Left lung (tissue), 10 donors: ENCODE data around the gene CMPK1. TPM values are rescaled to one million over a fixed set of nuclear protein-coding genes. Genes with fewer than 3 reads are reported as not detected.

ENCODE experiments used
- ATAC-seq: fragments of 200-7000 bp; cut with Tn5 transposase; one replicate; pipeline ENCODE4 v1.9.1; 2020; ENCODE audit warnings: moderate library complexity
- DNase-seq, 4 donors: peaks; one replicate each; pipeline ENCODE4 v3.0.0-alpha.2; 2013 to 2020
- H3K27ac ChIP-seq, 2 donors: fragments of 200-600 bp; sonication (generic) in 1 of 2; one replicate each; pipeline versions ENCODE4 v1.5.0 to v1.8.0; 2020 to 2021
- H3K27me3 ChIP-seq, 2 donors: fragments of 200-600 bp; sonication (generic) in 1 of 2; one replicate each; pipeline versions ENCODE4 v1.5.0 to v1.8.0; 2020 to 2021
- H3K36me3 ChIP-seq, 2 donors: fragments of 200-600 bp; sonication (generic) in 1 of 2; one replicate each; pipeline versions ENCODE4 v1.5.0 to v1.8.0; 2020 to 2021
- H3K4me1 ChIP-seq, 2 donors: fragments of 200-600 bp; one replicate each; pipeline ENCODE4 v1.8.0; 2021
- H3K4me3 ChIP-seq, 2 donors: fragments of 200-600 bp; sonication (generic) in 1 of 2; one replicate each; pipeline versions ENCODE4 v1.5.0 to v1.8.0; 2020 to 2021; ENCODE audit warnings: mild to moderate bottlenecking in 1 of 2
- H3K9me3 ChIP-seq, 2 donors: fragments of 200-600 bp; sonication (generic) in 1 of 2; one replicate each; pipeline versions ENCODE4 v1.5.0 to v1.8.0; 2020 to 2021
- intact Hi-C, 2 donors: fragments of 100-400 bp; cut with DNase I; formaldehyde crosslinking; loops; one replicate each; pipeline versions ENCODE4 v1.11.2 to v1.14.2; 2022
- polyA plus RNA-seq, 6 donors: library from polyadenylated mRNA; unstranded; fragments of 120-200 nt; gene quantifications; one replicate each; pipeline ENCODE4 v1.2.1, GENCODE V29; 2013; ENCODE audit not compliant: insufficient read length in 6 of 6
- total RNA-seq, 2 donors: library from RNA; stranded (reverse); fragmentation: NEBNext Ultra II Directional; extraction: Animal tissue kit (Norgen Biotek cat#: 25700); gene quantifications; one replicate each; pipeline ENCODE4 v1.2.1, GENCODE V29; 2021
- TF ChIP-seq, protein P1 (sequence below), 2 donors: fragments of 200-600 bp; sonication (generic) in 1 of 2; IDR thresholded peaks; one replicate each; pipeline versions ENCODE4 v1.5.0 to v1.8.0; 2021; ENCODE audit warnings: antibody characterized with exemption in 2 of 2
- donor health status: DM: no; HTN: yes; CAD: no.
- donor health status: DM: no; HTN: no; CAD: no.

The CMPK1 gene
- total and polyA plus RNA-seq, 8 donors = 76.2 to 128 (median 94.6) TPM

DNA sequence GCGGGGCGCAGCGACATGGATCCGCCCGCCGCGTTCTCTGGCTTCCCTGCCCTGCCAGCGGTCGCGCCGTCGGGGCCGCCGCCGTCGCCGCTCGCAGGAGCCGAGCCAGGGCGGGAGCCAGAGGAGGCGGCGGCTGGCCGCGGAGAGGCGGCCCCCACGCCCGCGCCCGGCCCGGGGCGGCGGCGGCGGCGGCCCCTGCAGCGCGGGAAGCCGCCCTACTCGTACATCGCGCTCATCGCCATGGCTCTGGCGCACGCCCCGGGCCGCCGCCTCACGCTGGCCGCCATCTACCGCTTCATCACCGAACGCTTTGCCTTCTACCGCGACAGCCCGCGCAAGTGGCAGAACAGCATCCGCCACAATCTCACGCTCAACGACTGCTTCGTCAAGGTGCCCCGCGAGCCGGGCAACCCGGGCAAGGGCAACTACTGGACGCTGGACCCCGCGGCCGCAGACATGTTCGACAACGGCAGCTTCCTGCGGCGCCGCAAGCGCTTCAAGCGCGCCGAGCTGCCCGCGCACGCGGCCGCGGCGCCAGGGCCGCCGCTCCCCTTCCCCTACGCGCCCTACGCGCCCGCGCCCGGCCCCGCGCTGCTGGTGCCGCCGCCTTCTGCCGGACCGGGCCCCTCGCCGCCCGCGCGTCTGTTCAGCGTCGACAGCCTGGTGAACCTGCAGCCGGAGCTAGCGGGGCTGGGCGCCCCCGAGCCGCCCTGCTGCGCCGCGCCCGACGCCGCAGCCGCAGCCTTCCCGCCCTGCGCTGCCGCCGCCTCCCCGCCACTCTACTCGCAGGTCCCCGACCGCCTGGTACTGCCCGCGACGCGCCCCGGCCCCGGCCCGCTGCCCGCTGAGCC is 83.0 kb downstream of the CMPK1 start:
- peak; percentile 24 for ATAC-seq
- TF ChIP-seq, protein P1, sequence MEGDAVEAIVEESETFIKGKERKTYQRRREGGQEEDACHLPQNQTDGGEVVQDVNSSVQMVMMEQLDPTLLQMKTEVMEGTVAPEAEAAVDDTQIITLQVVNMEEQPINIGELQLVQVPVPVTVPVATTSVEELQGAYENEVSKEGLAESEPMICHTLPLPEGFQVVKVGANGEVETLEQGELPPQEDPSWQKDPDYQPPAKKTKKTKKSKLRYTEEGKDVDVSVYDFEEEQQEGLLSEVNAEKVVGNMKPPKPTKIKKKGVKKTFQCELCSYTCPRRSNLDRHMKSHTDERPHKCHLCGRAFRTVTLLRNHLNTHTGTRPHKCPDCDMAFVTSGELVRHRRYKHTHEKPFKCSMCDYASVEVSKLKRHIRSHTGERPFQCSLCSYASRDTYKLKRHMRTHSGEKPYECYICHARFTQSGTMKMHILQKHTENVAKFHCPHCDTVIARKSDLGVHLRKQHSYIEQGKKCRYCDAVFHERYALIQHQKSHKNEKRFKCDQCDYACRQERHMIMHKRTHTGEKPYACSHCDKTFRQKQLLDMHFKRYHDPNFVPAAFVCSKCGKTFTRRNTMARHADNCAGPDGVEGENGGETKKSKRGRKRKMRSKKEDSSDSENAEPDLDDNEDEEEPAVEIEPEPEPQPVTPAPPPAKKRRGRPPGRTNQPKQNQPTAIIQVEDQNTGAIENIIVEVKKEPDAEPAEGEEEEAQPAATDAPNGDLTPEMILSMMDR (IDR thresholded peaks at IDR 0.05) = no peak
- intact Hi-C loops = no loop called here

DNA sequence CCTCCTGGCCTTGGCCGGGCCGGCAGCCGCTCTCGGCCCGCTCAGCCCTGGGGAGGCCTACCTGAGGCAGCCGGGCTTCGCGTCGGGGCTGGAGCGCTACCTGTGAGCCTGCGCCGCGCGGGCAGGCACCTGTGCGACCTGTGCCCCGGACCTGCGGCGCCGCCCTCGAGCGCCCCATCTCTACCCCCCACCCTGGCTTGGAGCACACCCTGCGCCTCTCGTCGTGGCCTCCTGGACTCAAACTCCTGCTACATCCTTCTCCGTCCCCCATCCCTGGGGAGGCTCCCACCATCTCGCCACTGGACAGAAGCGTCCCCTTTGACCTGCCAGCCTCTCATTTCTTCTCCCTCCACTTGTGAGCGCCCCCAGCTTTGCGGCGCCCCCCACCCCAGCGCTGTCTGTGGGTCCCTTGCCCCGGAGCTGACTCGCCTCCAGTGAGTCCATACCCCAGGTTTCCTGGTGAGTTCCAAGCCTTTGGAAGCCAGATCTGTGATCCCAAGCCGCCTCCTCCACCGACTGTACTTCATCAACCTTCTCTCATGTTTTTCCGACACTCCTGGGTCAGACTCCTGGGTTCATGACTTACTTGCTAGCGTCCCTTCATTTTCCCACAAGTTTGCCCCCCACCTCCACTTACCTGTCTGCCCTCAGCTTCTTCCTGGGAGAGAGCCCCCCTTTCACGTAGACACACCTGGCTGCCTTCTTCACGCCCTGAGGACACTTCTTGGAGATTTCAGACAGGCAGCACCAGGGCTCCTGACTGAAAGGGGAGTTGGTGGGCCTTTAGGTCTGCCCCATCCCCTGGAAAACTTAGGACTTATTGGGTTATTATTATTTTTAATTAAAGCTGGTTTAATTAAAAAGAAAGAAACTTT is 83.8 kb downstream of the CMPK1 start:
- intact Hi-C loops = no loop called here
- peaks cover 26 to 80% of the 10 kb centered on the region in 2 donors for H3K27me3 ChIP-seq
- no peak for ATAC-seq
- no peaks in the 10 kb centered on the region for H3K36me3 ChIP-seq
- TF ChIP-seq, protein P1 (IDR thresholded peaks at IDR 0.05) = no peak
- no peaks in the 10 kb centered on the region for H3K4me1 ChIP-seq
- H3K9me3 ChIP-seq = no peaks in the 10 kb centered on the region
- DNase-seq = no peak
- H3K4me3 ChIP-seq = no peak overlapping the region
- no peak overlapping the region for H3K27ac ChIP-seq

More for the DNA sequence above, 83.0 kb downstream of the CMPK1 start:
- H3K27ac ChIP-seq = no peak overlapping the region
- H3K36me3 ChIP-seq = no peaks in the 10 kb centered on the region
- no peaks in the 10 kb centered on the region for H3K4me1 ChIP-seq
- H3K9me3 ChIP-seq = no peaks in the 10 kb centered on the region
- H3K27me3 ChIP-seq = peaks cover 26 to 77% of the 10 kb centered on the region in 2 donors
- no peak overlapping the region for H3K4me3 ChIP-seq
- DNase-seq = peak in 1 of 4 donors; percentile 70

DNA sequence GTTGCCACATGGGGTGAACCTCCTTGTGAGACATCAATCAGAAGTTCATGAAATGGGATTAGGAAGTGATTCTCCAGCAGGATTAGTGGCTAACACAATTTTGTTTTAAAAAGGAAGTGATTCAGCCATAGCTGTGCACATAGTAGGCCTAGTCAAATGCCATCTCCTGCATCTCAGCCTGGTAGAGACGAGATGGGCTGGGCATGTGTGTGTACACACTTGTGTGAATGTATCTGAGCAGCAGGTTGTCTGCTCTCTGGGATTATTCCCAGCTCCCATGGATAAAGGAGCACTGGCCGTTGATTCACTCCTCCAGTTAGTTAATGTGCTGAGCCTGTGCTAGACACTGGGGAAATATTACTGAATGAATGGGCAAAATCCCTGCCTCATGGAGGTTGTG is 84.5 kb downstream of the CMPK1 start:
- ATAC-seq (no peak), DNase-seq (no peak)
- Histone ChIP-seq H3K4me3 (no peak overlapping the region), H3K27ac (no peak overlapping the region), H3K4me1 (no peaks in the 10 kb centered on the region), H3K36me3 (no peaks in the 10 kb centered on the region), H3K9me3 (no peaks in the 10 kb centered on the region), H3K27me3 (peaks cover 26 to 88% of the 10 kb centered on the region in 2 donors)
- intact Hi-C loops = no loop called here
- TF ChIP-seq, protein P1 (IDR thresholded peaks at IDR 0.05) = no peak

DNA sequence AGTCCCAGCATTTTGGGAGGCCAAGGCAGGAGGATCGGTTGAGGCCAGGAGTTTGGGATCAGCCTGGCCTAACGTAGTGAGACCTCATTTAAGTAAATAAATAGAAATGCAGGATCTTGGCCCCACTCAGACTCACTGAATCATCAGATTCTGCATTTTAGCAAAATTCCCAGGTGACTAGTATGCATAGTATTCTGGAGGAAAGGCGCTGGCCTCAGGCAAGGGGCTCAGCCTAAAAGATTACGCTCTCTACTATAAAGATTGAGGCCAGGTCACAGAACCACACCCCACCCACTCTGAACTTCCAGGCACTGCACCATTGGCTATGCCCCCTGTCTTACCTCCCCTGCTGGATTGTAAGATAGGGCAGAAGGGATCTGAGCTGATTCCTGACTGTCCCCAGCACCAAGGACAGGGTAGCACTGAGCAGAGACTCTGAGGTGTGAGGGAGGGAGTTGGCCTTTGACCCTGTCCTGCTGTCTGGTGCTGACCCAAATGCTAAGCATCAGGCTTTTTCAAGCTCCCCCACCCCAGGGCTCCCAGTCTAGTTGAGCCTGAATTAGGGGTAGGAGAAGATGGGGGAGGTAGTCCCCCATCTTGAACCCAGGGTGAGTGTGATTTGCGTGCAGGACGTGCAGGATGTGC is 85.2 kb downstream of the CMPK1 start:
- no peak for ATAC-seq
- intact Hi-C loops = no loop called here
- no peak for DNase-seq
- no peaks in the 10 kb centered on the region for H3K36me3 ChIP-seq
- peaks cover 26 to 88% of the 10 kb centered on the region in 2 donors for H3K27me3 ChIP-seq
- no peak overlapping the region for H3K4me3 ChIP-seq
- no peaks in the 10 kb centered on the region for H3K4me1 ChIP-seq
- no peak overlapping the region for H3K27ac ChIP-seq
- TF ChIP-seq, protein P1 (IDR thresholded peaks at IDR 0.05) = no peak
- H3K9me3 ChIP-seq = no peaks in the 10 kb centered on the region
